Ecto neural progenitor cell (in vitro differentiated cells): Measurements from ENCODE around the gene AMPH.

Experiments
- DNase-seq: peaks from one replicate; pipeline ENCODE4 v3.0.0-alpha.2; 2018; ENCODE audit warnings: low spot score

AMPH gene

DNA sequence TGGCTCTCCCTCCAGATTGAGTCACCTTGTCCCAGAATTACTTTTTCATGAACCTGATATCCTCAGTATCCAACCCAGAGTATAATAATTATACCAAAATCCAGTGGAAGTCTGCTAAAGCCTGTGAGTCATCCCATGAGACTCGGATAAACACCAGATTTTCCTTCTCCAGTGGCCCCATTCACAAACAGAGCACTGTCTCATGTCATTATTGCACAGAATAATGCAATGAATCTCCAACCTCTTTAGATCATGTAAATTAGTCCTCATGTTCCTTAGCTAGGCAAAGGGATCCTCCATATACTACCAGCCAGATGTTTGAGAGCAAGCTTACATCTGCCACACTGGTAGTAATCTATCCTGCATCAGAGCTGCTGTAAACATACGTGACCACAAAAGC is 89.0 kb downstream of the AMPH start:
- DNase-seq: no peak

DNA sequence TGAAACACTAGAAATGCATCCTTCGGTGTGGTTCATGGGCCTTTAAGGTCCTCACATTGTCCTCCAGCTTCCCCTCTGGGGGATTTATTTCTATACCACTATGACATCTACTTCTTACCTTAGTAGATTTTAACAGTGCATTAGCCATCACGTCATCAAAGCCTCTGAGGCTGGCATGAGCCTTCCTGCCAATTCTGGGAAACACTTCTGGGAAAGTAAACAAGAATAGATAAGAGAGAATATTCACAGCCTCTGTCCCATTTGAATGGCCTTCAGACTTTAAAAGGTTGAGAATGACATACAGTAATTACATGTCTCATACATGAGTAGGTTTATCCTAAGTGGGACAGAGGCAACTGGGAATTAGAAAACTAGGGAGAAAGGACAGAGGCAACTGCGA is 89.7 kb downstream of the AMPH start:
- DNase-seq: no peak

DNA sequence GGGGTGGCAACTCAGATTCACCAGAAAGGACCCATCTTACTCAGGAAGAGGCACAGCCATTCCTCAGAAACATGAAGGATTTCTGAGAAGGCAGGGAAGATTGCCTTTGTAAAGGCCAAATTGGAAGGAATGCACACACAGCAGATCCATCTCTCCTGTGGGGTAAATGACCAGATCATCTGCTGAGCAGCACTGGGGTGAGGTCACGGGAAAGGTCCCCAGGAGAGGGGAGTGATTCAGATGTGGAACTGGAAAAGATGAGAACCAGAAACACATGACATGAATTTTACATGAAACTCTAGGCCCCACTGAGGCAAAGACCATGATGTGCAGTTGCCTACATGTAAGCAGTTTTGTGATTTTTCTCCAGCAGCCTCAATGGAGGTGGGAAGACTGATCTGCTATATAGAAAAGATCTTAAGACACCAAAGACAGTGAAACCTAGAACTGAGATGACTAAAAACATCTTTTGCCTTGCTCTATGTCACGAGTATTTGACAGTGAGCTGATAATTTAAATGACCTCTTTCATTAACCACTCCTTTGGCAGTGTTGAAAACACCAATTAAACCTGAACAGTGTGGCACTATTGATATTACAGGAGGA is 91.6 kb downstream of the AMPH start:
- DNase-seq: no peak

DNA sequence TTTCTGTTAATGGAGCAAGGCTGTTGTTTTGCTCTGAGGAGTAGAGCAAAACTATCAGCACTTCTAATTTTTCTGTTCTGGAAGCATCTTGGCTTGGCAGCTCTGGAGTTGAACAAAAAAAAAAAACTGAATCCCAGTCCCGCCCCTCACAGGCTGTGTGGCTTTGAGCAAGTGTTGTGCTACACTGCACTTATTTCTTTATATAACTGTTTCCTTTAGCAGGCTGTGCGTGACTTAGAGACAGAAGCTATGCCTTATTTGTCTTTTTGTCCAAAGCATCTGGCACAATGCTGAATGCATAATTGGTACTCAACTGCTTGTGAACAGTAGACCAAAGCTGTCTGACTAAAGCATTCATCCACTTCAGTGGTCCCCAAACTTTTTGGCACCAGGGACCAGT is 96.1 kb downstream of the AMPH start:
- DNase-seq: no peak

DNA sequence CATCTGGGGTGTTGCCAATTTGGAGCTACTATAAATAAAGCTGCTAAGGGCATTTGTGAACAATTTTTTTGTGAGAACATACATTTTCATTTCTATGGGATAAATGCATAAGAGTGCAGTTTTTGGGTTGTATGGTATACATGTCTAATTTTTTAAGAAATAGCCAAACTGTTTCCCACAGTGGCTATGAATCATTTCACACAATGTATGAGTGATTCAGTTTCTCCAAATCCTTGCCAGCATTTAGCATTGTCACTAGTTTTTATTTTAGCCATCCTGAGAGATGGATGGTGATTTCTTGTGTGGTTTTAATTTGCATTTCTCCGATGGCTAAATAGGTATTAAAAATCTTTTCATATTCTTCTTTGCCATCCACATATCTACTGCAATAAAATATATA is 105.3 kb downstream of the AMPH start:
- no peak for DNase-seq

DNA sequence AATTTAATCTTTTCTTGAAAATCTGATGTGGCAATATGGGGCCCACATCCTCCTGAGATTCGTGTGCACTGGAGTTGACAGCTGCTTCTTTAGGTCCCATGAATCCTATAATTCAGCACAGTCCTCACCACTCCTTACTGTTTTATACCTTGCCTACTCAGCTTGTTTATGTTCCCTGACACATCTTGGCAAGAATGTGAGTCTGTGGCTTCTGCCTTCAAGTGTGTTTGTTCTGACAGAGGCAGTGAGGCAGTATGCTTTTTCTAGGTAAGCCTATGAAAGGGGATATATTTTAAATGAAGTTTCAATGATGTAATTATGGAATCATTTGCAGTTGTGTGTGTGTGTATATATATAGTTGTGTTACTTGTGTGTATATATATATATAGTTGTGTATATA is 106.4 kb downstream of the AMPH start:
- DNase-seq: no peak

DNA sequence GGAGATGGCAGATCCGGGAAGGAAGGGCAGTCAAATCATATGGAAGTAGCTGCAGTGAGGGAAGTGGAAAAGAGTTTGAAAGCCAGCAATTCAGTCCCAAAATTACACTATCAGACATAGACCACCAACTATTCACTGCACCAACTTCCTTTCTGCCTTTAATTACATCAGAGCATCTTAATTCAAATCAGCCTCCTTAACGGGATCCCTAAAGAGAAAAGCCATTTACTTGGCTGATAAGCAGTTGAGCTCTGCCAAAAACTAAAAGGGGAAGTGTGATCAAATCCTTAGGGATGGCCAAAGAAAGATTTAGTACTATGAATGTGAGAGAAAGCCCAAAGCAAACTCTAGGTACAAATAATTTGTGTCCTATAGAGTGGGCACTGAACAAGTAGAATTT is 110.4 kb downstream of the AMPH start:
- DNase-seq: no peak

DNA sequence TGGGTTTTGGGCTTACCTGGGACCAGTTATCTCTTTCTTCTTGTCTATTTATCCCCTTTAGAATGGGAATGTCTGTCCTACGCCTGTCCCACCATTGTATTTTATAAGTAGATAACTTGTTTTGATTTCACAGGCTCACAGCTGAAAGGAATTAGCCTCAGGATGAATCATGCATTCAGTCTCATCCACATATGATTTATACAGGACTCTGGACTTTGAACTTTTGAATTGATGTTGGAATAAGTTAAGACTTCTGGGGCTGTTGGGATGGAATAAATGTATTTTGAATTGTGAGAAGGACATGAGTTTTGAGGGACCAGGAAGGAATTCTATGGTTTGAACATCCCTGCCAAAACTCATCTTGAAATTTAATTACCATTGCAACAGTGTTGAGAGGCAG is 112.6 kb downstream of the AMPH start:
- DNase-seq: no peak

DNA sequence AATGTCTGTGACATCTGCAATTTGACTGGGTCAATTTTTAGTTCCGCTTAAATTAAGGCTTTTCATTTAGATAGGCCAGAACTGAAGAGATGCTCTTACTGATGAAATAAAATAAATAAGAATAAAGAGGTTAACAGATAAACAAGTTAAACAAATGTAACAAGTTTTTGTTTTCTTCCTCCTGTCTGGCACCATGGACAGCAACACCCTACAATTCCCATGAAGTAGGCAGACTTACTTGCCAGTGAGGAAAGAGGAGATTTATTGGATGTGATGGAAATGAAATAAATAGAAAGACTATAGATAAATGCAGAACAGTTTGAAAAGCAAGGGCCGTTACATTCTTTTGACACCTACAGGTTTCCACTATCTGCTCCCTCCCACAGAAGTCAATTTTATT is 118.5 kb downstream of the AMPH start:
- no peak for DNase-seq

DNA sequence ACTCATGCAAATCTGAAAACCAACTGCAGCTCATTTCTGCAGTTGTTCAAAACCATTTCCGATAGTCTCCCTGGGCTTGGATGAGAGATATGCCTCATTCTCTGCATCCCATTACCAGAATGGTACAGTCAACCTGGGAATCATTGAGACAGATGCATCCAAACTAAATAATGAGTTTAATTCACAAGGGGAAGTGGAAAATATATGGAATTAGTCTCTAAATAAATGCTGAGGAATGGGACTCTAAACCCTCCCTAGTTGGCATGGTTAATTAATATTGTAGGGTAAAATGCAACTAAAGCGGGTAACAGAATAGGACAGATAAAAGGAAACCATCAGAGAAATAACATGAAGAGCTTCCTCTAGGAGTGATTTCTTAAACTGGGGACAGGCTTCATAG is 118.9 kb downstream of the AMPH start:
- no peak for DNase-seq

DNA sequence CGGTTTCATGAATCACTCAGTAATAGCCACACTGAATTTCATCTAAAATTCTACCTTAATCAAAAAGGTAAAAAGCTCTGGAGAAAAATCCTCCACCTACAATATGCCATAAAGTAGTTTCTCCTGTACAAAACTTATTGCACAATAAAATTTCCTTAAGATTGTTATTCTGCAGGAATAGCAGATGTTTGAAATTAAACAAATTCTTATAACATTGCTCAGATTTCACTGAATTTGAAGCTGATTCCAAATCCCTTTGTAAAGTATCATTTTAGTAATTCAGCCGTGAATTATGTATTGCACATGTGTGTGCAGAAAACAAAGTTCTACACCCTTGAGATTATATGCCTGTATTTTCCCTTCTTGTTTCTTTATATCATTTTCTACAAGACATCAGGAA is 123.8 kb downstream of the AMPH start:
- DNase-seq: no peak

DNA sequence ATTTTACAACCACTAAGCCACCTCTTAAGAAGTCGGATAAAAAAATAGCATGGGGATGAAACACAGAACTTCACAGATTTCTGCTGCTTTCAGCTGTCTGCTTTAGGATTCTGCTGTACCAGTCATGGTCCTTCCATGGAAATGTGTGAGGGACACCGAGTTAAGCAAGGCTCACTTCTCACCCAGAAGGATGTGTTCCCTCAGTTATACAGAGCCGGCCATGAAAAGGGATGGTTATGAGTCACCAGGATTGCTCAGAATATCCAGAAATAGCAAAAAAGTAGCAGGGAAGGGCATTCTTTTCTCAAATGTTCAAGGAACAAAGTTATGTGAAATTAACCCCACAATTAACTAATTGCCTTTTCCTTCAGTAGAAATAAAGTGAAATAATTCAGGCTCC is 124.4 kb downstream of the AMPH start:
- DNase-seq: no peak

DNA sequence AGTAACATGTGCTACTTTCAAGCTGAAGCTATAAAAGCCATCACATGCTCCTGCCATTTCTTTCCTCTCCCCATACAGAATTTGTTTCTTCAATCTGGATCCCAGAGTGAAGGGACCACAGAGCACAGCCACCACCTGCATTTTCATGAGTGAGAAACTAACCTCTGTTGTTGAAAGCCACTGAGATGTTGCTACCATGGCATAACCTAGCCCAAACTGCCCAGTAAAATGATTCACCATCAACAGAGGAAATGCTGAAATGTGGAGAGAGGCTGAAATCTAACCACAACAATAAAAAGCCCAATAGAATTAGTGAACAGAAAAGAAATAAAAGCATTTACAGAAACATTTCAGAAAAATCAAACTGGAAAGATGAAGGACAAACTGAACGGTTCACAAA is 125.2 kb downstream of the AMPH start:
- DNase-seq: no peak

DNA sequence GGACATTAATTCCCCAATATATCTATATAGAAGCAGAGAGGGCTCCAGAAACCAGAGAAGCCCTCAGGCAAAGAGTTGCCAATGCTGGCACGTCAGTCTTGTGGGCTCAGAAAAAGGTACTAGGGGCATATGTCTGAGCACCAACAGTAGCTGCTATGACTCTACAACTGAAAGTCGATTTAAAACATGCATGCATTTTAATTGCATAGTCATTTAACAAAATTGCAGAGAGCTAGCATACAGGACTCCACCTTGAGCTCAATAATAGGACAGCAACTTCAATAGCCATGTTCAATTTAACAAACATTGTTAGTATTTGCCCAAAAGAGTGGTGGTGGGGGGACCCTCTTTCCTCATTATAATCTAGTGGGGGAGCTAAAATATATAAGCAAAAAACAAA is 126.5 kb downstream of the AMPH start:
- no peak for DNase-seq

DNA sequence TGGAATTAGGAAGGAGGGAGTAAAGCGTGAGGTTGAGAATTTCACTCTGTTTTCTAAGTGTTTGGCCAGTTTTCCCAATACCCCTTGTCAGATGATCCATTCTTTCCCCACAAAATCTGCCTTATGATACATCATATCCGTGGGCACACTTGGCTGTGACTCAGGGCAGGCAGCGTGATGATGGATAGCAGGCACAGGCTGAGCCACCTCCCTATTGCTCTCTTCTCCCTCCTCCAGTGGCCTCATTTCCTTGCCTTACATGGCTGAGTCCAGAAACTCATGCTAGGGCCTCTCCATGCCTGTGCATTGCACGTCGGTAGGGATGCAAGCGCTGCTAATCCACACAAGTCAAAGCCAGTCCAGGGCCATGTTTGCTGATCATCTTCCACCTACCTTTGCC is 128.3 kb downstream of the AMPH start:
- no peak for DNase-seq

DNA sequence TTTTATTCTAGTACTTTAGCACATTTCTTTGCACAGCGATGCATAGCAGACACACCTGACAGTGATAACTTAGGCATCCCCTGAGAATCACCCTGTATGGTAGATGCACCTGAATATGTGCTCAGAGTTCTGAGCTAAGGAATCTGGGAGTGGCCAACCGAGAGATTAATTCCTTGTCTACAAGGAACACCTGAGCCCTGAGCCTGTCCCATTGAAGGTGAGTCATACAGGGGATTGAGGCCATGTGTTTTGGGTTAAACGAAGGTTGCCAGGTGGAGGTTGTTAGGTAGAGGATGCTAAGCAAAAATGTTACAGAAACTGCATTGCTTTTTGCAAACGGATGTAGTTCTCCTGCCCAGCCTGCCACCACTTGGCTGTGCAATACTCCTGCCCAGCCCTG is 128.9 kb downstream of the AMPH start:
- DNase-seq: no peak

DNA sequence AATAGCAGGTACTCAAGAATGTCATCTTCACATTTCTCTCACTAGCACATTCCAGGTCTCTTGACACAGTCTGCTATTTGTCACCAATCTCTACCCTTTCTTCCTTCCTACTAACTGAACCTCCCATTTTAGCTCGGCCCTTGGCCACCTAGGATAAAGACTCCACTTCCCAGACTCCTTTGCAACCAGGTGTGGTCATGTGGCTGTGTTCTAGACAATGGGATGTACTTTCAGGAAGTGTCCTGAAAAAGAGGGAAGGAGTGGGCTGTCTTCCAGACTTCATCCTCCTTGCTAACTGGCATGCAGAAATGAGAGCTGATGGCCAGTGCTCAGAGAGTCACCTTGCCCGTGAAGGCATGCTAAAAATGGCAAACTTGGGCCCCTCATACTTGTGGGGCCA is 139.2 kb downstream of the AMPH start:
- no peak for DNase-seq

DNA sequence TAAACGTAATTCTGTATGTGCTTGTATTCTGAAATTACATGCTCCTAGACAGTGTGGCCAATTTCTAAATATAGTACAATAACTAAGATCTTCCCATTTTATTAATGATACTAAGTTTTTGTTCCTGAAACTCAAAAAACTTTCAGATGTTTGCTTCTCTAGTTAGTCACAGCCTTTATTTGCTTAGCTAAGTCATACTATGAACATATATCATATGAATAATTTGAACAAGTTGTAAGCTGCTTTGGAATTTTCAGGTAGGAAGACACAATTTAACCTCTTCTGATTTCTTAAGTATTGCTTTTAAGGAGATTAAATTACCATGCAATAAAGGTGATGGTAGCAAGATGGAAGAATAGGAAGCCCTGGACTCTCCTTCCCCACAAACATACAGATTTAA is 148.7 kb downstream of the AMPH start:
- no peak for DNase-seq

DNA sequence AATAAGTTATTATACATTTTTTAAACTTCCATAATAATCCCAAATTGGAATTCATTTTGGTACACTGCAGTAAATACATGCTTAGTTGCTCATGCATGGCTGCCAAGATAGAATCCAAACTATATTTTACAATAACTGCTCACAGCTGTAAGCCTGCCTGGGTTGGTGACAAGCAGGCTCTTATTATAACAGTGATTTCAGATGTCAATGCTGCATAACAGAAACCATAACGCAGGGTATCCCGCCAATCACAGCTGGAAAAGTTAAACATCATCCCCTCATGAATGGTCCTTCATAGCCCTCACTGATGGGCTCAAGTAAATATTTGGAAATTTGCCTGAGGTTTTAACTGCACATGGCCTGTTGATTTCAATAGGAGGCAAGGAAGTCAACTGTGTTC is 149.8 kb downstream of the AMPH start:
- no peak for DNase-seq

DNA sequence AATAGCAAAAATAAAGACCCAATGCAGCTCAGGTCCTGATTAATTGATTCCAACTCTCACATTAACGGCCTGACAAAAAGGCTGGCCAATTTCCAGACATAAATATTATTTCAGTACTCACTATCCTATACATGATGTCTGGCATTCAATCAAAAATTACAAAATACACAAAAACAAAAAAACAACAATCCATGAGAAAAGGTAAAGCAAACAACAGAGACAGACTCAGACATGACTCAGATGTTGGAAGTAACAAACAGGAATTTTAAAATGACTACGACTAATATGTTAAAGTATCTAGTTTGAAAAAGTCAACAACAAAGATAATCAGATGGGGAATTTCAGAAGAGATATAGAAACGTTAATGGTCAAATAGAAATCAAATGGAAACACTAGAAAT is 152.8 kb downstream of the AMPH start:
- DNase-seq: no peak

DNA sequence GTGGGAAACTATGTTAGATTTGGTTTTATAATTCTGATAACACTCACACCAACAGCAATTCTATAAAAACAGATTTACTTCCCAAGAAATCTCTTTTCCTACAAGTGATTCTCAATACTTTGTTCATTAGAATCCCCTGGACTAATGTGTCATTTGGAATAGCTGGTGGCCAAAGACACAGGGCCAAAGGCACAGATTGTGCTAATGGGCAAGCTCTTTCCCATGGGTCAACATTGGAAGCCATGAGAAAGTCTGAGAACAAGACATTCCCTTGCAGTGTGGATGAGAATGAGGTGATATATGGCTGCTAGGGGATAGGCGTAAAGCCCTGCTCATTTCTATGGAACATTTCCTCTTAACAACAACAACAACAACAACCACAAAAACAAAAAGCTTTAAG is 153.8 kb downstream of the AMPH start:
- no peak for DNase-seq

DNA sequence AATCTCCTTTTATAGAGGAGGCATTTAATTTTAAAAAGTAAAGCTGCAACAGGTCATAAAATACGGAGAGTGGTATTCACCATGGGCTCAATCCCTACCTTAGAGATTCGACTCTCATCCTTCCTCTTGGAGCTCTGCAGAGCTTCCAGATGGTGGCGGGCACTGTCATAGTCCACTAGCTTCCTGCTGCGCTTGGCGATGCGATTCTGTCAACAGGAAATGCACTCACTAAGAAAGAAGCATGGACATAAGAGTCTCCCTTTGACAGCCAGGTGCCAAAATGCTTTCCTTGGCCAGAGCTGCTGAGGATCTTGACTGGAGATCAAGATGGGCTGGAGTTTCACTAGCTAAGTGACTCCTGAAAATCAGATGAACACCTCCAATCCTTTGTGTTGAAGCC is 154.4 kb downstream of the AMPH start:
- DNase-seq: no peak

DNA sequence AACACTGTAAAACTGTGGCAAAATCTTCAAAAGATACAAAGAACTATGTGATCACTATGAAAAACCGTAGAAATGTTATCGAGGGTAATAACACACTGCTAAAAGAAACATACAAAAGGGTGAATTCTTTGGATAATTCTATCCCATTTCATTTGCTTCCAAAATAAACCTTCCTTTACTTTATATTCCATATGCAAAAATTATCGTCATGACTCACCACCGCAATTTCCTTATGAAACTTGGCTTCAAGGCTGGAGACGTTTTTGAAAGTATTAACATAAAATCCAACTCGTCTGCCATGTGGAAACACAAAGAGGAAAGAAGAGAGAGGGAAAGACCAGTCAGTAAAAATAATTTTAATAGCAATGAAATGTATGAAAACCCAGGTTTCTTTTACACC is 165.2 kb downstream of the AMPH start:
- DNase-seq: no peak

DNA sequence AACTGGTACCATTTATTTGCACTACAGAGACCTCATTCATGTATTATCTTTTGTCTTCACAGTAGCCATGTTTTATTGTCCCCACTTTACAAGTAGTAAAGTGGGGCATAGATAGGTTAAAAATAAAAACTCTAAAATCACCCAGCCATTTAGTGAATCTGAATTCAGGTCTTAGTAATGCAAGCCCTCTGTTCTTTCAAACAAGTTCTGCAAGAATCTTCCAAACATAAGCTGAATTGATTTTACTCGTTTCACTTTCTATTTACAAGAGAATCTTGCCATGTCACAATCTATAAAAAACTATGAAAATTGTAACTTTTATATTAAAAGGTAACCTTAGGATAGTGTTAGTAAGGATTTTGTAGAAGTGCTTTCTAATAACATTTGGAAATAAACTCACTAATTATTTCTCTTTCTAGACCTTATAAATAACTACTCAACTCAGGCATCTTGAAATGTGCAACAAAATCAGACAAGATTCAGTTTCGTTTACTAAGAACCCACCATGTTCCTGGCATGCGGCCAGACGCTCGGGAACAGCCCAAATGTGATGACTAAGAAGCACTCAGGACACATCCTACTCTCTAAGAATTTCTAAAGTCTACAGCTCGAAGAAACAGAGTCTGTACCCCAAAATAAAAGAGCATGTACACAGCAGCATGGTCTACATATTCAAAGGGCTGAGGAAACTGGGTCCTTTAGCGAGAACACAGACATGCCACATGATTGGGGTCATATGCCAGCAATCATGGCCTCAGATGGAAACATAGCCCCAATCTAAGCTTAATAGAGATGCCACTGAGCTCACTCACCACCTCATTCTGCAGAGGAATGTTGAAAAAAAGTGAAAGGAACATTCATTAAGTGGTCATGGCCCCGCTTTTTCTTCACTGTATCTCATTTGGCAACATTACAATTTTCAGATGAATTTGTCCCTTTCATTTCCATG is 167.6 kb downstream of the AMPH start:
- DNase-seq: no peak
